Gastroesophageal sphincter (tissue), 4 donors: ENCODE results near the gene KCNN3. TPM values are rescaled to one million over a fixed set of nuclear protein-coding genes. Genes with fewer than 3 reads are reported as not detected.

Experiments used
- ATAC-seq: fragments of 150-250 bp; one replicate; pipeline ENCODE4 v1.9.1; 2016; ENCODE audit warnings: mild to moderate bottlenecking, moderate library complexity
- H3K27ac ChIP-seq, 4 donors: fragments of 200-600 bp; sonication (generic) in 3 of 4; 1 replicate in 3 of 4; 2 replicates in 1 of 4; pipeline ENCODE4 v1.5.1; 2016 to 2019
- H3K27me3 ChIP-seq: fragments of 200-600 bp; sonication (generic); one replicate; pipeline ENCODE4 v1.5.1; 2019
- H3K36me3 ChIP-seq, 2 donors: fragments of 200-600 bp; sonication (generic); one replicate each; pipeline ENCODE4 v1.5.1; 2019; ENCODE audit warnings: control low read depth in 1 of 2
- H3K4me1 ChIP-seq, 3 donors: fragments of 200-600 bp; sonication (generic); 1 replicate in 2 of 3; 2 replicates in 1 of 3; pipeline ENCODE4 v1.5.1; 2016 to 2019; ENCODE audit warnings: control low read depth in 2 of 3
- H3K4me3 ChIP-seq, 2 donors: fragments of 200-600 bp; sonication (generic); one replicate each; pipeline ENCODE4 v1.5.1; 2019; ENCODE audit warnings: mild to moderate bottlenecking in 1 of 2, moderate library complexity in 1 of 2
- H3K9me3 ChIP-seq, 3 donors: fragments of 200-600 bp; sonication (generic); one replicate each; pipeline ENCODE4 v1.5.1; 2017 to 2019; ENCODE audit warnings: control low read depth in 2 of 3
- EP300 ChIP-seq: sonication (generic); formaldehyde crosslinking; IDR thresholded peaks from one replicate; pipeline ENCODE4 v1.6.1; 2017; ENCODE audit warnings: antibody characterized with exemption, mild to moderate bottlenecking
- POLR2A ChIP-seq, 2 donors: fragments of 450-650 bp; IDR thresholded peaks; one replicate each; pipeline ENCODE4 v1.6.1; 2017; ENCODE audit warnings: antibody characterized with exemption in 2 of 2, mild to moderate bottlenecking in 2 of 2, moderate library complexity in 1 of 2
- POLR2AphosphoS5 ChIP-seq: sonication (generic); formaldehyde crosslinking; IDR thresholded peaks from one replicate; pipeline ENCODE4 v1.6.1; 2017; ENCODE audit warnings: antibody characterized with exemption
- WGBS, 2 donors: methylation state at CpG; one replicate each; pipeline ENCODE4 v1.1.5; 2018; ENCODE audit warnings: low coverage in 1 of 2; 5-methylcytosine and 5-hydroxymethylcytosine counted together
- total RNA-seq, 4 donors: library from RNA; depleted of rRNA; stranded (reverse); fragments of >200 nt; gene quantifications; one replicate each; pipeline ENCODE4 v1.1.0, GENCODE V29; 2016
- TF ChIP-seq, protein P1 (sequence below), 4 experiments: fragments of 200-600 bp in 2 of 4; fragments of 450-650 bp in 2 of 4; sonication (generic) in 1 of 4; IDR thresholded peaks; one replicate each; pipeline ENCODE4 v1.5.1; 2017 to 2019; ENCODE audit warnings: antibody characterized with exemption in 4 of 4, mild to moderate bottlenecking in 2 of 4, moderate library complexity in 2 of 4

Gene KCNN3
- total RNA-seq, 4 donors from 2014 or later, result 1.8 to 13.7 (median 8.1) TPM

GRCh38 chr1:154856544-154856943 lies 13.5 kb downstream of the KCNN3 start:
- Histone ChIP-seq H3K4me3 (no peak overlapping the region), H3K27me3 (peaks cover 5% of the 10 kb centered on the region), H3K27ac (no peak overlapping the region), H3K9me3 (no peaks in the 10 kb centered on the region), H3K36me3 (no peaks in the 10 kb centered on the region), H3K4me1 (peaks cover 0 to 21% (median 0%) of the 10 kb centered on the region in 3 donors)
- ATAC-seq, result no peak
- TF ChIP-seq POLR2A (IDR thresholded peaks at IDR 0.05) (no peak), EP300 (no peak), POLR2AphosphoS5 (no peak)
- TF ChIP-seq, protein P1, sequence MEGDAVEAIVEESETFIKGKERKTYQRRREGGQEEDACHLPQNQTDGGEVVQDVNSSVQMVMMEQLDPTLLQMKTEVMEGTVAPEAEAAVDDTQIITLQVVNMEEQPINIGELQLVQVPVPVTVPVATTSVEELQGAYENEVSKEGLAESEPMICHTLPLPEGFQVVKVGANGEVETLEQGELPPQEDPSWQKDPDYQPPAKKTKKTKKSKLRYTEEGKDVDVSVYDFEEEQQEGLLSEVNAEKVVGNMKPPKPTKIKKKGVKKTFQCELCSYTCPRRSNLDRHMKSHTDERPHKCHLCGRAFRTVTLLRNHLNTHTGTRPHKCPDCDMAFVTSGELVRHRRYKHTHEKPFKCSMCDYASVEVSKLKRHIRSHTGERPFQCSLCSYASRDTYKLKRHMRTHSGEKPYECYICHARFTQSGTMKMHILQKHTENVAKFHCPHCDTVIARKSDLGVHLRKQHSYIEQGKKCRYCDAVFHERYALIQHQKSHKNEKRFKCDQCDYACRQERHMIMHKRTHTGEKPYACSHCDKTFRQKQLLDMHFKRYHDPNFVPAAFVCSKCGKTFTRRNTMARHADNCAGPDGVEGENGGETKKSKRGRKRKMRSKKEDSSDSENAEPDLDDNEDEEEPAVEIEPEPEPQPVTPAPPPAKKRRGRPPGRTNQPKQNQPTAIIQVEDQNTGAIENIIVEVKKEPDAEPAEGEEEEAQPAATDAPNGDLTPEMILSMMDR (IDR thresholded peaks at IDR 0.05), result no peak
- WGBS, 2 donors, result 75% methylated on average over 3 of the region's 3 CpGs; no CpG with 5 or more reads in 1 of the 2 donors

GRCh38 chr1:154856049-154856448 lies 14.0 kb downstream of the KCNN3 start:
- ATAC-seq, result no peak
- TF ChIP-seq POLR2A (IDR thresholded peaks at IDR 0.05) (no peak), EP300 (no peak), POLR2AphosphoS5 (no peak)
- TF ChIP-seq, protein P1 (IDR thresholded peaks at IDR 0.05), result no peak
- WGBS, 2 donors, result 40 to 67% methylated on average over 1 to 8 of the region's 10 CpGs
- peaks cover 5% of the 10 kb centered on the region for H3K27me3 ChIP-seq
- H3K4me3 ChIP-seq, result no peak overlapping the region
- no peaks in the 10 kb centered on the region for H3K36me3 ChIP-seq
- no peak overlapping the region for H3K27ac ChIP-seq
- H3K9me3 ChIP-seq, result no peaks in the 10 kb centered on the region
- H3K4me1 ChIP-seq, result peaks cover 0 to 21% (median 0%) of the 10 kb centered on the region in 3 donors

DNA sequence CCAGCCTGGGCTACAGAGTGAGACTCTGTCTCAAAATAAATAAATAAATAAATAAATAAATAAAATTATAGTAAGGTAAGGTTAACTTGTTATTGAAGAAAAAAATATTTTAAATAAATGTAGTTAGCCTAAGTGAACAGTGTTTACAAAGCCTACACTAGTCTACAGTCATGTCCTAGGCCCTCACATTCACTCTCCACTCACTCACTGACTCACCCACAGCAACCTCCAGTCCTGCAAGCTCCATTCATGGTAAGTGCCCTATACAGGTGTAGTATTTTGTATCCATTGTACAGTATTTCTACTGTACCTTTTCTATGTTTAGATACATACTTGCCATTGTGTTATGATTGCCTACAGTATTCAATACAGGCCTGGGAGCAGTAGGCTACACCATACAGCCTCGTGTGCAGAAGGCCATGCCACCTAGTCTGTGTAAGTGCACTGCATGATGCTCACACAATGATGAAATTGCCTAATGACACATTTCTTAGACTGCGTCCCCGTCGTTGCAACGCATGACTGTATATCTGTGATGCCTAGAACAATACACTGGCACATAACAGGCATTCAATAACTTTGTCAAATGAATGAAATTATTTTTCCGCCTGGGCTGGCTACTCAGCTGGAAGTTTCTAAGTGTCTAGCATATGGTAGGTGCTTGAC lies 14.8 kb downstream of the KCNN3 start:
- H3K4me1 ChIP-seq, result peaks cover 0 to 18% (median 0%) of the 10 kb centered on the region in 3 donors
- no peaks in the 10 kb centered on the region for H3K36me3 ChIP-seq
- no peaks in the 10 kb centered on the region for H3K9me3 ChIP-seq
- ATAC-seq, result no peak
- WGBS, 2 donors, result 72 to 74% methylated on average over 6 of the region's 6 CpGs
- peaks cover 9% of the 10 kb centered on the region for H3K27me3 ChIP-seq
- no peak overlapping the region for H3K27ac ChIP-seq
- H3K4me3 ChIP-seq, result no peak overlapping the region
- TF ChIP-seq POLR2A (IDR thresholded peaks at IDR 0.05) (no peak), EP300 (no peak), POLR2AphosphoS5 (no peak)
- TF ChIP-seq, protein P1 (IDR thresholded peaks at IDR 0.05), result no peak

DNA sequence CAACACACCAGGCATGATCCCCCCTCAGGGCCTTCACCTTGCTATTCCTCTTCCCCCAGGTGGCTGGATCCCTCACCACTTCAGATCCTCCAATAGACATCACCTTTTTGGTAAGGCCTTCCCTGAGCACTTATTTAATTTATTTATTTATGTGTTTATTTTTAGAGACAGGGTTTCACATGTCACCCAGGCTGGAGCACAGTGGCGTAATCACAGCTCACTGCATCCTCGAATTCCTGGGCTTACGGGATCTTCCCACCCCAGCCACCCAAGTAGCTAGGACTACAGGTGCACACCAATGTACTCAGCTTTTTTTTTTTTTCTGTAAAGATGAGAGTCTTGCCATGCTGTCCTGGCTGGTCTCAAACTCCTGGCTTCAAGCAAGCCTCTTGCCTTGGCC lies 17.2 kb downstream of the KCNN3 start:
- TF ChIP-seq POLR2A (IDR thresholded peaks at IDR 0.05) (no peak), EP300 (no peak), POLR2AphosphoS5 (no peak)
- TF ChIP-seq, protein P1 (IDR thresholded peaks at IDR 0.05), result no peak
- Histone ChIP-seq H3K27me3 (peaks cover 22% of the 10 kb centered on the region), H3K36me3 (no peaks in the 10 kb centered on the region), H3K4me1 (peaks cover 0 to 16% (median 0%) of the 10 kb centered on the region in 3 donors), H3K4me3 (no peak overlapping the region), H3K27ac (no peak overlapping the region), H3K9me3 (no peaks in the 10 kb centered on the region)
- 68% methylated on average over 3 of the region's 3 CpGs; no CpG with 5 or more reads in 1 of the 2 donors for WGBS, 2 donors
- ATAC-seq, result no peak
